GM18511 (cell line): ENCODE measurements around the gene OR6Q1.

Experiments
- ATAC-seq: cut with Tn5 transposase; IDR thresholded peaks from one replicate; pipeline ENCODE4 v1.9.1; 2021; ENCODE audit warnings: mild to moderate bottlenecking, moderate library complexity; ENCODE audit not compliant: unreplicated experiment

OR6Q1 gene

DNA sequence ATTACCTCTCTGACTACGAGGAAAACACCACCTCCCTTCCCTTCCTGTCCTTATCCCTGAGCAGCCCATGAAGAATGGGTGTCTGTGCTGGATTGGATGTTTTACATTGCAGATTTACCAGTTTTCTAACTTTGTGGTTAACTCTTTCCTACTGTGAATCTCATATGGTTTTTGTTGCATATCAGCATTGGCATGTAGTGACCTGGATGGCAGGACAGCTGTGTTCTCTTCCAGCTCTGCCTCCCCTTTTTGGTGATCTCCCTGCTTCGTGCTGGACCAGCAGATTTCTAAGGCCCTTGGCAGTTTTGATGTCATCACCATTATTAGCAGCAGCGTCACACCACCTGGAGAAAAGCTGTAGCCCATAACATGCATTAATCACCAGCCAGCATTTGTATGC is 26.7 kb downstream of the OR6Q1 start:
- ATAC-seq, result no peak

DNA sequence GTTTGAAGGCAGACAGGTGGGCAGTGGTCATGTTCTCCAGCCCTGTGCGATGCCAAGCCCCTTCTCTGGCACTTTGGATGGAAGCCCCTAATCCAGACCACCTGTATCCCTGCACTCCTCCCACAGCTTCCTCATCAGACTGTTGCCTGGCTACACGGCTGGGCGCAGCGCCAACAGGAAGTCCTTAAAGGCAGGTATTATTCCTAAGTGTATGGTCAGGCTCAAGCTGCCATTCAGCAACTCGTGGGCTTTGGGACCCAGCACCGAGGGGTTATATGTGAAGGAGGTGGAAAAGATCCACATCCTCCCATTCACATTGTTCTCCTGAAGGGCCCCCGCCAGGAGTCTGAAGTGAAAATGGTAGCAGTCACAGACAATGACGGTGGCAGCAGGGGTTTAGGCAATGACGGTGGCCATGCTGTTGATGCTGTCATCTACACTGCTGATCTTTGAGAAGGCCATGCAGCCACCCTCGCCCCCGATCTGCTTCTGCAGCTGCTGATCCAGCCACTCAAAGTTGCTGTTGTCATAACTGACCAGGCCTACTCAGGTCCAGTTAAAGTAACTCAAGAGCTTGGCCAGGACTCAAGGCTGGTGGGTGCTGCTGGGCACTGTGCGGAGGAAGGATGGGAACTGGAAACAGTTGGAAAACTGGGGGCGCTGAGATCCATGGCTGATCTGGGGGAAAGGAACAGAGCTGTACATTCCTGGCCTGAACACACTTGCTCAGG is 27.7 kb downstream of the OR6Q1 start:
- no peak for ATAC-seq

DNA sequence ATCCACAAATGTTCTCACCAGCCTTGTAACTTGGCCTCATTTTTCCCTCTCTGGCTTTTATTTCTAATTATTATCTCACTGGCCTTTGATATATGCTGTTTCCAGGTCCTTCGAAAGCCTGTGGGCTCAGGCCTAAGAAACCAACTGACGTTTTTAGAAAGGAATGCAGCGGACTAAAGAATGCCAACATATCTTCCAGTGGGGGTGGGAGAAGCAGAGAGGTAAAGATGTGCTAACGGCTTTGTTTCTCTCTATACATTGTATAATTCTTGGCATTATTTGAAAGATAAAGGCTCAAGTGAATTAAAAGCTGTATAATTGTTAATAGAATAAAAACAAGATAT is 28.2 kb downstream of the OR6Q1 start:
- ATAC-seq, result no peak

DNA sequence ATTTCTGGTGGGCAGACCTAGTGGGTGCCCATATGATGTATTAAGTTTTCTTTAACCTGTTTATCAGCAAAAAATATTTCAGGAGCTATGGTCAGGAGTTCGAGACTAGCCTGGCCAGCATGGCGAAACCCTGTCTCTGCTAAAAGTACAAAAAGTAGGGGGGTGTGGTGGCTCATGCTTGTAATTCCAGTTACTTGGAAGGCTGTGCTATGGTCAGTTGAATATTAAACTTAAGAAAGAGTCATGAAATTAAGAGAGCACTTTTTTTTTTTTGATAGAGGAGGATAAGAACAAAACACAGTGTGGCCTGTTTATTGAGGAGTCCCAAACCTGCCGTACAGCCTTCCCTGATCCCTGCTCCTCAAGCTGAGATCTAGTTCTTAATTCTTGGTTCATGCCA is 29.8 kb downstream of the OR6Q1 start:
- ATAC-seq, result no peak

DNA sequence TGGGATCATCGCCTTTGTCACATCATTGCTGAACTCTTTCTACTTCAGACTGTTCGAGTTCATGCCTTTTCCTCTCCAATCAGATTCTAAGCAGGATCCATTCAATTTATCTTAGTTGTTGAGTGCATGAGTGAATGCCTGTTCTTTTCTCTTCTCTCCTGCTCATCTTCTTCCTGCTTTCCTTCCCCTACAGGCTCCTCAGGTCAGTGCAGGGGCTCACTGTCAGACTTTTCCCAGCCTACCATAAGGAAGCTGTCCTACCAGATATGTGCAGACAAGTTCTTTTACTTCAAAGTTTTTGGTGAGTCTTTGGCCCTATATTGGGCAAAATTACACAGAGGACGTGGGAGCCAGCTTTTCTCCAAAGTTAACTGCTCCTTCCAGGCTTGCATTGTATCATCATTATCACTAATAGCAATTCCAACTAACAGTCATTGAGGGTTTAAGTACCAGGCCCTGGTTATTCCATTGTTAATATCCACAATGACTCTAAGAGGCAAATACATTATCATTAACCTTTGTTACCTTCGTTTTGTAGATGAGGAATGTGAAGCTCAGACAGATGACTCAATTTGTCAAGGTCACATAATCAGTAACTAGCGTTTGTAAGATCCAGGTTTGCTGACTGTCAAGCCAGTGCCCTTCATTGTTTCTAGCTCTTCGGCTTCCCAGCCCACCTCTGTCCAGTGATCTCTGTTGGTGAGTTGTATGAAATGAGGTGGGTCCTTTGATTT is 30.4 kb downstream of the OR6Q1 start:
- ATAC-seq, result no peak

DNA sequence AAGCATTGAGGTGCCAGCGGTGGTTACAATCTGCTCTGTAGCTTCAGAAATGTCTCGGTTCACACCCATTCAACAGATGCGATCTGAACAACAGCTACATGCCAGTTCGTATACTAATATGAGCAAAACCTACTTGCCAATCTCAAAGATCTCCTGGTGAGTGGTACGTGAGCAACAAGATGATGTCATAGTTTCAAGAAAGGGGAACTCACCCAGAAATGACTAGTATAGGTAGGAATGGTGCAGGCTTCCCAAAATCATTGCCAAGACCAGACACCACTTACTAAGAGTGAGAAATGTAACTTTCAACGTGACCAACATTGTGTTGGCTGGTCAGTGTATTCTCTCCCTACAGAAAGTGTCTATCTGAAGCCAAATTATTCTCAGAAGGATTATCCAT is 31.1 kb downstream of the OR6Q1 start:
- ATAC-seq, result peak; percentile 46

DNA sequence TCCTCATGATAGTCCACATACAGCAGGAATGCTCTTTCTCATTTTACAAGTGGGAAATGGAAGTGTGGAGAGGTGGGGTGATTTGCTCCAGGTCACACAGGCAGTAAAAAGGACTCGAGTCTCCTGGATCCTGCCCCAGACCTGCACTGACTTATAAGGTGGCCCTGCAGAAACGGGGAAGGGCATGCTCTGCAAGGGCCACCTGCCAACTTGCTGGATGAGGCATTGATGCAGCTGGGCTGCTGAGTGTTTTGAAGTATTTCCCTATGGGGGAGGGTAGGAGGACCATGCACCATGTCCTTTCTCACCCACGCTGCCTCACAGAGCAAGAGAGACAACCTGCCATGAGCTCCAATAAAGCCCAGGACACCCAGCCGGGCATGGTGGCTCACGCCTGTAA is 36.9 kb downstream of the OR6Q1 start:
- ATAC-seq, result no peak

DNA sequence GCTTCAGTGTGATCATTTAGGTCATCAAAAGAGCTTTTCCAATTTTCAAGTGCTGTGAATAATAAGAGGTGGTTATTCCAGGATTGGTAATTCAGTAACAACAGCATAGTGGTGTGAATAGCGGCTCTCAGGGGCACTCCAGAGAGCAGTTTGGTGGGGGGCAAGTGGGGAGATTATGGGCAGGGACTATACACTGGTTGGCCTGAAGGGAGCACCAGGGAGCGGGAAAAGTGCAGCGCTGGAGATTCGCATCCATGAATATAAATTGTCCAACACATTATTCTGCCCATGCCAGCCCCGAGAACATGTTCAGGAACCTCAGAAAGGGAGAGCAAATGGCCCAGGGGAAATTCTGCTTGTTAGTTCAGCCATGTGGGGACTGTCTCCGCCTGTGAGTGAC is 37.9 kb downstream of the OR6Q1 start:
- no peak for ATAC-seq

DNA sequence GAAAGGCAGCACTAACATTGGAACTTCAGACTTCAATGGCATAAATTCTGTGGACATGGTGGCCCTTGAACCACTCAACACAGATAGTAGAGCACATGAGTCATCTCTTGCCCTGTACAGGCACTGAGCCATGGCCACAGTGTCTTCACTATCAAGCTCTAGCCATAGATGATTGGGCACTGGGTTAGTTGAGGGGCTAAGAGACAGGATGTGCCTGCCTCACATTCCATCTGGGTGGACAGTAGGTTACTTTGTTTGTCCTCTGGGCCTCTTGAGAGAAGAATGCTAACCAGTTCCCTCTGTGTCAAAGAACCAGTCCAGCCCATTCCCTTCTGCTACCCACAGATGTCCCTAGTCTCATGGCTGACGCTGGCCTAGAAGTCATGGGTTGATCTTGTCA is 39.8 kb downstream of the OR6Q1 start:
- ATAC-seq, result no peak

DNA sequence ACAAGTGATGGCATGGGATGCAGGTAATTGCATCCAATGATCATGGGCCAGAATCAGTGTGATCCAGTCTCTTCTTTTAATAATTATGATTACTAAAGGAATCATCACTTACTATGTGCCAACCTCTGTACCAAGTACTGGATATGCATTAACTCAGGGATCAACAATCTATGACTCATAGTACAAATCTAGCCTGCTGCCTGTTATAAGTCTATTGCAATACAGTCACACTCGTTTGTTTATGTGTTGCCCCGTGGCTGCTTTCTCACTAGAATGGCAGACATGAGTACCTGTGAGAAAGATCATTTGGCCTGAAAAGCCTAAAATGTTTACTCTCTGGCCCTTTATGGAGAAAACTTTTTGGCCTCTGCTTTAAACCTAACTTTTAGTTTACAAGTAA is 45.0 kb downstream of the OR6Q1 start:
- no peak for ATAC-seq
